GM21737 (cell line): ENCODE measurements around the gene PLXNB1.

Experiments used
- ATAC-seq: cut with Tn5 transposase; IDR thresholded peaks from one replicate; pipeline ENCODE4 v1.9.1; 2021; ENCODE audit warnings: mild to moderate bottlenecking, moderate library complexity; ENCODE audit not compliant: unreplicated experiment

The PLXNB1 gene

GRCh38 chr3:48370333-48370713, 59.6 kb downstream of the PLXNB1 start:
- ATAC-seq, result no peak

GRCh38 chr3:48369693-48370332, 60.1 kb downstream of the PLXNB1 start:
- ATAC-seq, result no peak

- ATAC-seq, result no peak
Measured at GRCh38 chr3:48367201-48367600, 62.7 kb downstream of the PLXNB1 start.

GRCh38 chr3:48364840-48365239, 65.0 kb downstream of the PLXNB1 start:
- no peak for ATAC-seq

GRCh38 chr3:48361928-48362327, 68.0 kb downstream of the PLXNB1 start:
- ATAC-seq, result no peak

GRCh38 chr3:48356419-48356818, 73.5 kb downstream of the PLXNB1 start:
- ATAC-seq, result no peak

- no peak for ATAC-seq
Measured at GRCh38 chr3:48353987-48354386, 75.9 kb downstream of the PLXNB1 start.
